ENCODE data around the gene SUN5. TPM values are rescaled to one million over a fixed set of nuclear protein-coding genes. Genes with fewer than 3 reads are reported as not detected.
"Not testable (repeated sequence)": the region's sequence is repeated elsewhere in the genome, so short reads cannot be mapped to it uniquely, and the experiment has no call there.

SUN5 gene
- total RNA-seq, 1 experiment from 2014 or later: not detected

DNA sequence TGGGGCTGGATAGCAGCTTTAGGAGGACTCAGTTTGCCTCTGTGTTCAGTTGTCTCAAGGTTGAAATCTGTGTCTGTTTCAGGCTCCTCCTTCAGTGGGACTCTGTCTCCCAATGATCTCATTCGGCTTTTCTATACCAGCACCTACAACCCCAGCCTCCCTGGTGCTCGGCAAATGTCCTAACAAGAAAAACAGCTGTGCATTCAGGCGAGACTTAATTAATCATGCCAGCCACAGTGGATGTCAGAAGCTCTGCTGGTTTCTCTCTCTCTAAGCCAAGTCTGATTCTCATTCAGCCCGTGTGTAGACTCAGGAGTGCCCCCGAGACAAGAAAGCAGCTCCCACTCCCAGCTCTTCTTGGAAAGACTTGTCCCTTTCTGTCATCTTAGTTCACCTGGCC is 46.8 kb downstream of the SUN5 start:
- H3K36me3 Mint-ChIP-seq (ENCODE audit: insufficient read depth, unreplicated experiment): no peaks in the 10 kb centered on the region
- peaks cover 7% of the 10 kb centered on the region for H3K9me3 Mint-ChIP-seq (ENCODE audit: low read depth, unreplicated experiment)
- CTCF ChIA-PET: interaction anchor here (0.7 kb wide), 3 partner anchors 43 to 1396 kb away, joined by 3 to 7 read pairs (median 4); no protein-coding TSS in a partner anchor
- intact Hi-C loops (cut with micrococcal nuclease; ENCODE audit: unreplicated experiment): no loop called here
- no peak overlapping the region for H3K4me3 Mint-ChIP-seq (ENCODE audit: low read depth, unreplicated experiment)
- H3K27ac Mint-ChIP-seq (ENCODE audit: unreplicated experiment): no peak overlapping the region
- peaks cover 80% of the 10 kb centered on the region for H3K27me3 Mint-ChIP-seq (ENCODE audit: unreplicated experiment)
- BruUV-seq (replicated peaks): no TSS peak
- no peaks in the 10 kb centered on the region for H3K4me1 Mint-ChIP-seq (ENCODE audit: low read depth, unreplicated experiment)
- DNase-seq: no peak
- TF ChIP-seq, protein P1, sequence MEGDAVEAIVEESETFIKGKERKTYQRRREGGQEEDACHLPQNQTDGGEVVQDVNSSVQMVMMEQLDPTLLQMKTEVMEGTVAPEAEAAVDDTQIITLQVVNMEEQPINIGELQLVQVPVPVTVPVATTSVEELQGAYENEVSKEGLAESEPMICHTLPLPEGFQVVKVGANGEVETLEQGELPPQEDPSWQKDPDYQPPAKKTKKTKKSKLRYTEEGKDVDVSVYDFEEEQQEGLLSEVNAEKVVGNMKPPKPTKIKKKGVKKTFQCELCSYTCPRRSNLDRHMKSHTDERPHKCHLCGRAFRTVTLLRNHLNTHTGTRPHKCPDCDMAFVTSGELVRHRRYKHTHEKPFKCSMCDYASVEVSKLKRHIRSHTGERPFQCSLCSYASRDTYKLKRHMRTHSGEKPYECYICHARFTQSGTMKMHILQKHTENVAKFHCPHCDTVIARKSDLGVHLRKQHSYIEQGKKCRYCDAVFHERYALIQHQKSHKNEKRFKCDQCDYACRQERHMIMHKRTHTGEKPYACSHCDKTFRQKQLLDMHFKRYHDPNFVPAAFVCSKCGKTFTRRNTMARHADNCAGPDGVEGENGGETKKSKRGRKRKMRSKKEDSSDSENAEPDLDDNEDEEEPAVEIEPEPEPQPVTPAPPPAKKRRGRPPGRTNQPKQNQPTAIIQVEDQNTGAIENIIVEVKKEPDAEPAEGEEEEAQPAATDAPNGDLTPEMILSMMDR (IDR thresholded peaks at IDR 0.05; ENCODE audit: unreplicated experiment): no peak

DNA sequence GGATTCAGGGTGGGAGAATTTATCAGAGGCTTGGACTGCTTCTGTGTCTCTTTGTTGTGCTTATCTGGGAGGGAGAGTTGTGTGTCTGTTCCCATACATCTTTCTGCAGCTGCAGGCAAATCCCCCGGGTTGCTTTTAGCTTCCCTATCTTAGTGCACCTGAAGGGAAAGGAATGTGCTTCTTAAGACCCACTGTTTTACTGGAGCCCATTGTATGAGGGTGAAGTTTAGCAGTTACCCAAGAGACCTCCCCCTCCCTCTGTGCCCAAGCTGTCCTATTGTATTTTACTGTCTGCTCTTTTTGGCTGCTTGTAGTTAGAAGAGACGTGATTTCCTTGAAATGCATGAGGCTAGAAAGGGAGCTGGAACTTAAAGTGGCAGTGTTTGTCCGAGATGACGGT is 53.7 kb downstream of the SUN5 start:
- H3K9me3 Mint-ChIP-seq (ENCODE audit: low read depth, unreplicated experiment); H3K27ac Mint-ChIP-seq (ENCODE audit: unreplicated experiment); intact Hi-C loops (cut with micrococcal nuclease; ENCODE audit: unreplicated experiment); H3K4me3 Mint-ChIP-seq (ENCODE audit: low read depth, unreplicated experiment); BruUV-seq (replicated peaks); H3K36me3 Mint-ChIP-seq (ENCODE audit: insufficient read depth, unreplicated experiment); DNase-seq; H3K4me1 Mint-ChIP-seq (ENCODE audit: low read depth, unreplicated experiment): not testable (repeated sequence)
- CTCF ChIA-PET: interaction anchor here (1.0 to 1.1 kb wide), 2 partner anchors 146 to 839 kb away, joined by 3 to 5 read pairs; no protein-coding TSS in a partner anchor
- peaks cover 90% of the 10 kb centered on the region for H3K27me3 Mint-ChIP-seq (ENCODE audit: unreplicated experiment)

GRCh38 chr20:32946629-32947028 is 57.6 kb downstream of the SUN5 start:
- BruUV-seq (replicated peaks): no TSS peak
- intact Hi-C loops (cut with micrococcal nuclease; ENCODE audit: unreplicated experiment): no loop called here
- CTCF ChIA-PET: no interaction called here
- no peak for DNase-seq
- H3K4me3 Mint-ChIP-seq (ENCODE audit: low read depth, unreplicated experiment): no peak overlapping the region
- H3K27me3 Mint-ChIP-seq (ENCODE audit: unreplicated experiment): peaks cover 73% of the 10 kb centered on the region
- no peaks in the 10 kb centered on the region for H3K4me1 Mint-ChIP-seq (ENCODE audit: low read depth, unreplicated experiment)
- no peaks in the 10 kb centered on the region for H3K9me3 Mint-ChIP-seq (ENCODE audit: low read depth, unreplicated experiment)
- no peaks in the 10 kb centered on the region for H3K36me3 Mint-ChIP-seq (ENCODE audit: insufficient read depth, unreplicated experiment)
- TF ChIP-seq, protein P1 (IDR thresholded peaks at IDR 0.05; ENCODE audit: unreplicated experiment): no peak
- H3K27ac Mint-ChIP-seq (ENCODE audit: unreplicated experiment): no peak overlapping the region

- no peak overlapping the region for H3K27ac Mint-ChIP-seq (ENCODE audit: unreplicated experiment)
- peaks cover 65% of the 10 kb centered on the region for H3K27me3 Mint-ChIP-seq (ENCODE audit: unreplicated experiment)
- DNase-seq: peak; percentile 33
- BruUV-seq (replicated peaks): no TSS peak
- H3K4me3 Mint-ChIP-seq (ENCODE audit: low read depth, unreplicated experiment): no peak overlapping the region
- H3K36me3 Mint-ChIP-seq (ENCODE audit: insufficient read depth, unreplicated experiment): no peaks in the 10 kb centered on the region
- intact Hi-C loops (cut with micrococcal nuclease; ENCODE audit: unreplicated experiment): loop anchor here (1.0 to 2.0 kb wide), 3 partner anchors 43 to 271 kb away; no protein-coding TSS in a partner anchor
- no peaks in the 10 kb centered on the region for H3K9me3 Mint-ChIP-seq (ENCODE audit: low read depth, unreplicated experiment)
- TF ChIP-seq, protein P1 (IDR thresholded peaks at IDR 0.05; ENCODE audit: unreplicated experiment): peak; percentile 75
- H3K4me1 Mint-ChIP-seq (ENCODE audit: low read depth, unreplicated experiment): no peaks in the 10 kb centered on the region
- CTCF ChIA-PET: interaction anchor here (0.6 to 2.0 kb wide), 6 partner anchors 43 to 447 kb away, joined by 3 to 9 read pairs (median 5); no protein-coding TSS in a partner anchor
Measured at GRCh38 chr20:32945710-32946221, 58.5 kb downstream of the SUN5 start.

DNA sequence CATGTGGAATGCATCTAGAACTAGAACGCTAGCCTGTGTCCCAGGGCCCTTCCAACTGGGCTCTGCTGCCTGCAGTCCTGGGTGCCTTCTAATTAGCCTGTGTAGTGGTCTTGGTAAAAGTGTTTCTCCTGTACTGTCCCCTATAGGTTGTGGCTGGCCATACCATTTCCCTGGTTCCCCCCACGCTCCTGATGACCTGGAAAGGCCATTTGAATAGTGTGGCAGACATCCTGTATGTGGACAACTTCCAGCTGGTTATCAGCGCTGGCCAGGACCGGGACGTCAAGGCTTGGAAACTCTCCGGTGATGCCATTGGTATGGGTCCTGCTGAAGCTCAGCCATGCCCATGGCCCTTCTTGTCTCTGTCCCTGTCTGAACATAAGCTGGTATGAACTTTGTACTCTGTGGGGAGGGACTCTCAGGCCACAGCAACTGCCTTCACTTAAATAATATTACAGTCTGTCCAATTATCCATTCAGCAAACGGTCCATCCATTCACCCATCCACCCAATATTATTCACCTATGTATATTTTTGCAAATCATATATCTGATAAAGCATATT is 60.7 kb downstream of the SUN5 start:
- TF ChIP-seq, protein P1 (IDR thresholded peaks at IDR 0.05; ENCODE audit: unreplicated experiment): no peak
- Mint-ChIP-seq H3K27ac (ENCODE audit: unreplicated experiment) (no peak overlapping the region), H3K27me3 (ENCODE audit: unreplicated experiment) (peaks cover 60% of the 10 kb centered on the region), H3K4me1 (ENCODE audit: low read depth, unreplicated experiment) (no peaks in the 10 kb centered on the region), H3K36me3 (ENCODE audit: insufficient read depth, unreplicated experiment) (peaks cover 4% of the 10 kb centered on the region), H3K4me3 (ENCODE audit: low read depth, unreplicated experiment) (no peak overlapping the region), H3K9me3 (ENCODE audit: low read depth, unreplicated experiment) (no peaks in the 10 kb centered on the region)
- no TSS peak for BruUV-seq (replicated peaks)
- intact Hi-C loops (cut with micrococcal nuclease; ENCODE audit: unreplicated experiment): loop anchor here (2.0 kb wide), 2 partner anchors 41 to 269 kb away; no protein-coding TSS in a partner anchor
- no peak for DNase-seq
- CTCF ChIA-PET: interaction anchor here (1.0 kb wide), 1 partner anchor 19 kb away, joined by 3 read pairs; no protein-coding TSS in a partner anchor

All from Calu3 (cell line).